ENCODE measurements around the gene LIMD2. TPM values are rescaled to one million over a fixed set of nuclear protein-coding genes. Genes with fewer than 3 reads are reported as not detected.

The LIMD2 gene
- total and polyA plus RNA-seq, 2 experiments from 2014 or later, result 20.7 to 31.1 TPM

GRCh38 chr17:63704836-63705235, 4.9 kb upstream of the LIMD2 start:
- WGBS (ENCODE audit: low lambda C conversion rate, missing lambda C conversion rate), result 92% methylated on average over 9 of the region's 9 CpGs
- no peaks in the 10 kb centered on the region for H4K20me1 ChIP-seq (ENCODE audit: insufficient read depth, poor library complexity, severe bottlenecking)
- H3K4me3 ChIP-seq, result no peak overlapping the region
- H3K4me1 ChIP-seq (ENCODE audit: insufficient read depth), result peaks cover 7% of the 10 kb centered on the region
- DNase-seq (ENCODE audit: low spot score), result no peak
- no peaks in the 10 kb centered on the region for H3K27me3 ChIP-seq
- no peak overlapping the region for H2AFZ ChIP-seq
- H3K27ac ChIP-seq, result no peak overlapping the region
- H3K79me2 ChIP-seq, result no peaks in the 10 kb centered on the region
- no peak overlapping the region for H3K4me2 ChIP-seq
- no peak for TF ChIP-seq EZH2phosphoT487 (IDR thresholded peaks at IDR 0.05; ENCODE audit: low read depth, severe bottlenecking, unreplicated experiment)
- TF ChIP-seq CTCF (IDR thresholded peaks at IDR 0.05; ENCODE audit: poor library complexity), result no peak
- TF ChIP-seq EZH2 (IDR thresholded peaks at IDR 0.05; ENCODE audit: borderline replicate concordance), result no peak
- no peaks in the 10 kb centered on the region for H3K9me3 ChIP-seq (ENCODE audit: low read depth)
- H3K9me2 ChIP-seq (replicated peaks; ENCODE audit: insufficient read depth), result no peaks in the 10 kb centered on the region
- H3K36me3 ChIP-seq (replicated peaks; ENCODE audit: insufficient read depth, low read depth), result no peaks in the 10 kb centered on the region

- Histone ChIP-seq H3K4me1 (ENCODE audit: insufficient read depth) (peaks cover 9% of the 10 kb centered on the region), H3K27ac (no peak overlapping the region), H3K79me2 (no peaks in the 10 kb centered on the region), H4K20me1 (ENCODE audit: insufficient read depth, poor library complexity, severe bottlenecking) (no peaks in the 10 kb centered on the region), H3K4me3 (no peak overlapping the region), H3K4me2 (no peak overlapping the region), H3K9me3 (ENCODE audit: low read depth) (no peaks in the 10 kb centered on the region), H3K36me3 (replicated peaks; ENCODE audit: insufficient read depth, low read depth) (no peaks in the 10 kb centered on the region), H3K9me2 (replicated peaks; ENCODE audit: insufficient read depth) (no peaks in the 10 kb centered on the region), H3K27me3 (no peaks in the 10 kb centered on the region), H2AFZ (no peak overlapping the region)
- TF ChIP-seq EZH2phosphoT487 (IDR thresholded peaks at IDR 0.05; ENCODE audit: low read depth, severe bottlenecking, unreplicated experiment) (no peak), EZH2 (IDR thresholded peaks at IDR 0.05; ENCODE audit: borderline replicate concordance) (no peak), CTCF (IDR thresholded peaks at IDR 0.05; ENCODE audit: poor library complexity) (no peak)
- 93% methylated on average over 11 of the region's 11 CpGs for WGBS (ENCODE audit: low lambda C conversion rate, missing lambda C conversion rate)
- DNase-seq (ENCODE audit: low spot score), result no peak
Measured at GRCh38 chr17:63704259-63704576, 4.3 kb upstream of the LIMD2 start.

GRCh38 chr17:63703556-63704258, 3.8 kb upstream of the LIMD2 start:
- WGBS (ENCODE audit: low lambda C conversion rate, missing lambda C conversion rate), result over 99% methylated on average over 15 of the region's 16 CpGs
- Histone ChIP-seq H3K9me3 (ENCODE audit: low read depth) (no peaks in the 10 kb centered on the region), H3K27ac (no peak overlapping the region)

More at GRCh38 chr17:63703556-63704258, 3.8 kb upstream of the LIMD2 start:
- Histone ChIP-seq H3K4me1 (ENCODE audit: insufficient read depth) (peaks cover 14% of the 10 kb centered on the region), H2AFZ (no peak overlapping the region), H3K4me2 (no peak overlapping the region), H3K9me2 (replicated peaks; ENCODE audit: insufficient read depth) (no peaks in the 10 kb centered on the region), H3K79me2 (no peaks in the 10 kb centered on the region), H3K36me3 (replicated peaks; ENCODE audit: insufficient read depth, low read depth) (no peaks in the 10 kb centered on the region), H3K27me3 (no peaks in the 10 kb centered on the region), H3K4me3 (no peak overlapping the region), H4K20me1 (ENCODE audit: insufficient read depth, poor library complexity, severe bottlenecking) (no peaks in the 10 kb centered on the region)
- TF ChIP-seq CTCF (IDR thresholded peaks at IDR 0.05; ENCODE audit: poor library complexity), result no peak
- TF ChIP-seq EZH2phosphoT487 (IDR thresholded peaks at IDR 0.05; ENCODE audit: low read depth, severe bottlenecking, unreplicated experiment), result no peak
- TF ChIP-seq EZH2 (IDR thresholded peaks at IDR 0.05; ENCODE audit: borderline replicate concordance), result no peak
- DNase-seq (ENCODE audit: low spot score), result no peak

Measured in hepatocyte (in vitro differentiated cells).